ENCODE measurements around the gene ELMOD3.

The ELMOD3 gene

GRCh38 chr2:85354286-85355072 is at the start of gene ELMOD3, which contains the start of gene RETSAT (continued):
- no peak for TF ChIP-seq AEBP2 (tag by site-specific recombination; IDR thresholded peaks at IDR 0.05; ENCODE audit: borderline replicate concordance)
- peak; percentile 70; the same call in 1 of the 2 replicates for TF ChIP-seq ZBTB7A (tag by site-specific recombination; IDR thresholded peaks at IDR 0.05; ENCODE audit: low read depth)
- no peak for TF ChIP-seq ZNF302 (tag by site-specific recombination; IDR thresholded peaks at IDR 0.05; ENCODE audit: low read depth)
- no peak for TF ChIP-seq ZNF580 (tag by site-specific recombination; IDR thresholded peaks at IDR 0.05)
- TF ChIP-seq KLF8 (tag by site-specific recombination; IDR thresholded peaks at IDR 0.05) = 0 out of 2 replicates have a peak, but pooled peaks have one; percentile 53
- no peak for TF ChIP-seq PRDM4 (tag by site-specific recombination; IDR thresholded peaks at IDR 0.05)
- TF ChIP-seq REST (tag by site-specific recombination; IDR thresholded peaks at IDR 0.05) = peak; percentile 78; the same call in 1 of the 2 replicates
- no peak for TF ChIP-seq GLI4 (tag by site-specific recombination; IDR thresholded peaks at IDR 0.05)
- TF ChIP-seq ZNF658 (tag by site-specific recombination; IDR thresholded peaks at IDR 0.05) = no peak
- TF ChIP-seq ZBTB6 (tag by site-specific recombination; IDR thresholded peaks at IDR 0.05) = peak; percentile 69; the same call in 1 of the 2 replicates
- TF ChIP-seq TRIM28 (IDR thresholded peaks at IDR 0.05; ENCODE audit: borderline replicate concordance, low read length) = peak; percentile 76
- no peak for TF ChIP-seq ZNF624 (tag by site-specific recombination; IDR thresholded peaks at IDR 0.05)
- TF ChIP-seq ZNF121 (tag by site-specific recombination; IDR thresholded peaks at IDR 0.05) = peak; percentile 73; the same call in 1 of the 2 replicates
- no peak for TF ChIP-seq ATF2 (tag by site-specific recombination; IDR thresholded peaks at IDR 0.05; ENCODE audit: low read depth)
- TF ChIP-seq KLF10 (tag by site-specific recombination; IDR thresholded peaks at IDR 0.05) = no peak
- TF ChIP-seq ZNF664 (tag by site-specific recombination; IDR thresholded peaks at IDR 0.05) = no peak
- no peak for TF ChIP-seq ZNF391 (tag by site-specific recombination; IDR thresholded peaks at IDR 0.05; ENCODE audit: borderline replicate concordance, low read depth)
- TF ChIP-seq ZNF76 (tag by site-specific recombination; IDR thresholded peaks at IDR 0.05; ENCODE audit: borderline replicate concordance, low read depth) = peak; percentile 92
- TF ChIP-seq PATZ1 (tag by site-specific recombination; IDR thresholded peaks at IDR 0.05) = no peak
- no peak for TF ChIP-seq ZSCAN16 (tag by site-specific recombination; IDR thresholded peaks at IDR 0.05)
- peak; percentile 58; the same call in 1 of the 2 replicates for TF ChIP-seq ZNF692 (tag by site-specific recombination; IDR thresholded peaks at IDR 0.05)
- TF ChIP-seq ZNF202 (tag by site-specific recombination; IDR thresholded peaks at IDR 0.05; ENCODE audit: borderline replicate concordance) = no peak
- no peak for TF ChIP-seq GLIS1 (tag by site-specific recombination; IDR thresholded peaks at IDR 0.05)
- TF ChIP-seq ZNF140 (tag by site-specific recombination; IDR thresholded peaks at IDR 0.05) = no peak
- no peak for TF ChIP-seq IKZF3 (tag by site-specific recombination; IDR thresholded peaks at IDR 0.05)

Data from HEK293 (cell line).